Thoracic aorta (tissue), 2 donors: Measurements from ENCODE around the gene UBXN11. TPM values are rescaled to one million over a fixed set of nuclear protein-coding genes. Genes with fewer than 3 reads are reported as not detected.
A peak's percentile ranks its signal among the peaks of the same experiment; 100 is the strongest.

Experiments
- ATAC-seq: fragments of 150-250 bp; one replicate; pipeline ENCODE4 v1.8.0; 2017; ENCODE audit warnings: low read depth; ENCODE audit not compliant: insufficient number of reproducible peaks, low FRiP score
- DNase-seq: peaks from one replicate; pipeline ENCODE4 v3.0.0-alpha.2; 2020; ENCODE audit warnings: low spot score
- H3K27ac ChIP-seq, 2 donors: fragments of 200-600 bp; sonication (generic); 1 replicate in 1 of 2; 2 replicates in 1 of 2; pipeline ENCODE4 v1.5.1; 2016; ENCODE audit warnings: mild to moderate bottlenecking in 2 of 2, moderate library complexity in 2 of 2
- H3K27me3 ChIP-seq: fragments of 200-600 bp; sonication (generic); replicated peaks from 2 replicates; pipeline ENCODE4 v1.6.0; 2016; ENCODE audit warnings: mild to moderate bottlenecking; ENCODE audit not compliant: insufficient read depth
- H3K36me3 ChIP-seq: fragments of 200-600 bp; sonication (generic); one replicate; pipeline ENCODE4 v1.5.1; 2016
- H3K4me1 ChIP-seq, 2 donors: fragments of 200-600 bp; sonication (generic); 1 replicate in 1 of 2; 2 replicates in 1 of 2; pipeline versions ENCODE4 v1.5.1 to v1.6.0; 2016; ENCODE audit warnings: low read depth in 2 of 2, mild to moderate bottlenecking in 1 of 2; ENCODE audit not compliant: control insufficient read depth in 1 of 2
- H3K4me3 ChIP-seq: fragments of 200-600 bp; sonication (generic); 2 replicates; pipeline ENCODE4 v1.5.1; 2016; ENCODE audit warnings: mild to moderate bottlenecking
- H3K9me3 ChIP-seq: fragments of 200-600 bp; sonication (generic); 2 replicates; pipeline ENCODE4 v1.5.1; 2016
- total RNA-seq, 2 donors: library from RNA; depleted of rRNA; stranded (reverse); fragments of >200 nt; gene quantifications; one replicate each; pipeline versions ENCODE4 v1.1.0 to v1.2.3, GENCODE V29; 2016
- TF ChIP-seq, protein P1 (sequence below): fragments of 200-600 bp; sonication (generic); IDR thresholded peaks from one replicate; pipeline ENCODE4 v1.5.1; 2019; ENCODE audit warnings: antibody characterized with exemption

Gene UBXN11
- total RNA-seq, 2 donors from 2014 or later, result 9.6 to 23.2 TPM

GRCh38 chr1:26278303-26278702 lies 28.1 kb downstream of the UBXN11 start:
- Histone ChIP-seq H3K4me3 (peak overlapping the region; percentile 89), H3K9me3 (no peaks in the 10 kb centered on the region), H3K27me3 (no peaks in the 10 kb centered on the region), H3K27ac (peak overlapping the region; percentile 94 to 98), H3K36me3 (no peaks in the 10 kb centered on the region), H3K4me1 (peaks cover 34 to 66% of the 10 kb centered on the region in 2 donors)
- ATAC-seq (peak; percentile 34), DNase-seq (peak; percentile 50)
- TF ChIP-seq, protein P1, sequence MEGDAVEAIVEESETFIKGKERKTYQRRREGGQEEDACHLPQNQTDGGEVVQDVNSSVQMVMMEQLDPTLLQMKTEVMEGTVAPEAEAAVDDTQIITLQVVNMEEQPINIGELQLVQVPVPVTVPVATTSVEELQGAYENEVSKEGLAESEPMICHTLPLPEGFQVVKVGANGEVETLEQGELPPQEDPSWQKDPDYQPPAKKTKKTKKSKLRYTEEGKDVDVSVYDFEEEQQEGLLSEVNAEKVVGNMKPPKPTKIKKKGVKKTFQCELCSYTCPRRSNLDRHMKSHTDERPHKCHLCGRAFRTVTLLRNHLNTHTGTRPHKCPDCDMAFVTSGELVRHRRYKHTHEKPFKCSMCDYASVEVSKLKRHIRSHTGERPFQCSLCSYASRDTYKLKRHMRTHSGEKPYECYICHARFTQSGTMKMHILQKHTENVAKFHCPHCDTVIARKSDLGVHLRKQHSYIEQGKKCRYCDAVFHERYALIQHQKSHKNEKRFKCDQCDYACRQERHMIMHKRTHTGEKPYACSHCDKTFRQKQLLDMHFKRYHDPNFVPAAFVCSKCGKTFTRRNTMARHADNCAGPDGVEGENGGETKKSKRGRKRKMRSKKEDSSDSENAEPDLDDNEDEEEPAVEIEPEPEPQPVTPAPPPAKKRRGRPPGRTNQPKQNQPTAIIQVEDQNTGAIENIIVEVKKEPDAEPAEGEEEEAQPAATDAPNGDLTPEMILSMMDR, result no peak

DNA sequence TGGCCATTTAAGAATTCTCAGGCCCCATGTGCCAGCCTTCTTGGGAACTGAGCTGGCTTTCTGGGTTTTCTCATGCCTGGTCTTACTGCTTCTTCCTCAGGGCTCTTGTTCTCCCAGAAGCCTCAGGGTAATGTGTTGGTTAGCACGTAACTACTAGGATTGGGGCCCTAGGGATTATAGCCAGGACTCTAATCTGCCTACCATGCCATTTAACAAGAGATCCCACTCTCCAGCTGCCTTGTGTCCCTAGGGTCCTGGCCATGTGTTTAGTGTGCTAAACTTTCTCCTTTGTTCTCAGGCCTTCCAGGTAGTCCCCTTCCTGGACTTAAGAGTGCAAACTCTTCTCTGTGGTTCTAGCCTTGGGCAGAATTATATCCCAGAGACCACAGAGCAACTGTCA lies 28.7 kb downstream of the UBXN11 start:
- Histone ChIP-seq H3K27ac (peak overlapping the region; percentile 94 to 98), H3K4me1 (peaks cover 34 to 66% of the 10 kb centered on the region in 2 donors), H3K27me3 (no peaks in the 10 kb centered on the region), H3K9me3 (no peaks in the 10 kb centered on the region), H3K36me3 (no peaks in the 10 kb centered on the region), H3K4me3 (no peak overlapping the region)
- ATAC-seq (no peak), DNase-seq (no peak)
- TF ChIP-seq, protein P1, result no peak

DNA sequence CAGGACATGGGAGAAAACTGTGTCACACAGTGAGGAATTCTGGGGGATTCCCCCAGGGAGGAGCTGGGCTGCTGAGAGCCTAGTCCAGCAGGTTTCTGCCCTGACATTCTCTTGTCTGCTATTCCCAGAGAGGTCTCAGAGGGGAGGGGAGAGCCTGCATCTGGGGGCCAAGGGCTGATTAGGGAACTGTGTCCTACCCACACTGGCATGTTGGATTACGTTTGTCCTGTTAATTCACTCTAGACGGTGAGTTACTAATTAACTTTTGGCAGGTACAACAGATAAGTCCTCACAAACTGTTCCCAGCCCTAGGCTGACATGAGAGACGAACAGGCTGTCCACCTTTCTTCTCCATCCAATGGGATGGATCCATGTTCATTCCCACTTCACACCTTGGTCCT lies 29.2 kb downstream of the UBXN11 start:
- no peaks in the 10 kb centered on the region for H3K9me3 ChIP-seq
- peak overlapping the region; percentile 94 to 98 for H3K27ac ChIP-seq
- H3K36me3 ChIP-seq, result no peaks in the 10 kb centered on the region
- no peak overlapping the region for H3K4me3 ChIP-seq
- no peak for ATAC-seq
- no peak for DNase-seq
- TF ChIP-seq, protein P1, result no peak
- no peaks in the 10 kb centered on the region for H3K27me3 ChIP-seq
- H3K4me1 ChIP-seq, result peaks cover 34 to 62% of the 10 kb centered on the region in 2 donors

DNA sequence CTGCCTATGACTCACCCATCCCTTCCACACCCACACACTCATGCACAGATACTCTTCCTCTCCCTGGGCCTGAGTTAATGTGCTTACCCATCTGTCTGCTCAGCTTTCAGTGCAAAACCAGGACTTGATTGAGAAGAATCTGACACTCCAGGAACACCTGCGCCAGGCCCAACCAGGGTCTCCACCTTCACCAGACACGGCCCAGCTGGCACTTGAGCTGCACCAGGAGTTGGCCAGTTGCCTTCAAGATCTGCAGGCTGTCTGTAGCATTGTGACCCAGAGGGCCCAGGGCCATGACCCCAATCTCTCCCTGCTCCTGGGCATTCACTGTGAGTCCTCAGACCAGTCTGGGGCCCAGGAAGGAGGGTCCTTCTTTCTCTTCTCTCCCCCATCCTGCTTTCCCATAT lies 30.0 kb downstream of the UBXN11 start:
- TF ChIP-seq, protein P1, result no peak
- ATAC-seq (no peak), DNase-seq (no peak)
- H3K36me3 ChIP-seq, result no peaks in the 10 kb centered on the region
- no peaks in the 10 kb centered on the region for H3K27me3 ChIP-seq
- H3K4me3 ChIP-seq, result no peak overlapping the region
- H3K9me3 ChIP-seq, result no peaks in the 10 kb centered on the region
- H3K4me1 ChIP-seq, result peaks cover 27 to 53% of the 10 kb centered on the region in 2 donors
- H3K27ac ChIP-seq, result peak overlapping the region; percentile 7 to 98

DNA sequence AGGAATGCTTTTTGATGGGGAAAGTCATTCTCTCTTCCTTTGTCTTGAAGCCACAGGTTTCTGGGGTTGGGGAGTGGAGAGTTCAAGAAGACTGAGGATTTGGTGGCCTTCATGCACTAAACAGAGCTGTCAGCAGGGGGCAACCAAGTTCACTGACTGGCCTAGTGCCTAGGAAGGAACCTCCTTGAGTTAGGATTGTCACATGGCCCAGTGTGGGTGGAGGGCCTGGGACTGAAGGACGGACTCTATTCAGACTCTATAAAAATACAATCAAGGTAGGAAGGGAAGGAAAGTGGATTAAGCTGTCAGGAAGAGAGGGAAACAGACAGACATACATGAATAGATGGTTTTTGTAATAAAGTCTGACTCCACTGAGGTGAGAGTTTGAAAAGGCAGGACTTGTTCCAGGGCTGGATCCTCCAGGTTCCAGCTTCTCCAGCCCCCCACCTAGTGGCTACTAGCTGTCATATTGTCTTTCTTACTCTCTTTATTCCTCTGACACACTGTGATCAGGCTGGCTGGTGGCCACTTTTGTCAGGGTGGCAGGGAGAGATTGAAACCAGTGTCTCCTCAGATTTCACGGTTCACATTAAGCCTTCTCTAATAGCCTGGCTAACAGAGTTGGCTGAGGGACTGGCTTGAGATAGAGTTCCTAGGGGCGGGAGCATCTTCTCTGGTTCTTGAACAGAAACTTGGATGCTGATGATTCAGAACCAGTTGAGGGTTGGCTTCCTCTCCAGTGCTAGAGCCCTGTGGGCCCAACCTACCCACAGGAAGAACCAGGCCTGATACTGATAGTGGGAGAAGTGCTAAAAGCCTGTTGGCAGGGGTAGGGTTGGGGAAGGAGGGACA lies 30.6 kb downstream of the UBXN11 start:
- no peaks in the 10 kb centered on the region for H3K27me3 ChIP-seq
- H3K27ac ChIP-seq, result peak overlapping the region; percentile 7 to 98

More for the DNA sequence above, 30.6 kb downstream of the UBXN11 start:
- Histone ChIP-seq H3K36me3 (no peaks in the 10 kb centered on the region), H3K4me1 (peaks cover 21 to 47% of the 10 kb centered on the region in 2 donors), H3K9me3 (no peaks in the 10 kb centered on the region), H3K4me3 (peak overlapping the region; percentile 3)
- DNase-seq (peak; percentile 62), ATAC-seq (peak; percentile 27)
- TF ChIP-seq, protein P1, result peak; percentile 88
